ENCODE data around the gene CD9. TPM values are rescaled to one million over a fixed set of nuclear protein-coding genes. Genes with fewer than 3 reads are reported as not detected.
A peak's percentile ranks its signal among the peaks of the same experiment; 100 is the strongest.

Gene CD9
- total and polyA plus RNA-seq, 2 experiments from 2014 or later: 14.7 to 15.8 TPM

DNA sequence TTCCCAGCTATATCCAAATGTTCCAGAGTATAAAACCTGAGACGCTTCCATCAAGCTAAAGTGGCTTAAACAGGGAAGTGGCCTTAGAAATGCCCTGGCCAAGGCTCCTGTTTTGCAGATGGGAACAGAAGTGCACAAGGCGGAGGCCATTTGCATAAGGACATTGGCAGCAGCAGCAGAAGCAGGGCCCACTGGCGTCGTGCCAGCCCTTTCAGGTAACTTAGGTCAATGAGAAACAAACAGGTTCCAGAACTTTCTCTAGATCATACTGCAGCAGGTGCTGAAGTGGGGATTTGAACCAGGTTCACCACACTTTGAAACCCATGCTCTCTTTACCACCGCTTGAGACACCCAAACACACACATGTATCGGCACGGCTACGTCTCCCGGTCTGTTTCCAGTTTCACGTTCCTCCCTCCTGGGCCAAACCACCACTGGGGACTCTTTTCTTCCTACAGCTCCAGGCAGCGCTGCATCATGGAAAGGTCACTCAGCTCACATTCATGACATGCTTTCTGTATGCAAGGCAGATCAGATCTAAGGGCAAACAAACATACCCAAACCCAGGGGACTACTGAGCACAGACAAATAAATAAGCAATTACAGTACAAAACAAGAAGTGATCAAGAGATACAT lies 64.3 kb downstream of the CD9 start:
- Histone ChIP-seq H3K36me3 (no peaks in the 10 kb centered on the region), H3K4me1 (ENCODE audit: low read depth) (peaks cover 15% of the 10 kb centered on the region), H3K4me3 (no peak overlapping the region), H3K27me3 (no peaks in the 10 kb centered on the region), H3K9me3 (ENCODE audit: low read depth) (no peaks in the 10 kb centered on the region), H3K27ac (peak overlapping the region; percentile 55)
- TF ChIP-seq, protein P1, sequence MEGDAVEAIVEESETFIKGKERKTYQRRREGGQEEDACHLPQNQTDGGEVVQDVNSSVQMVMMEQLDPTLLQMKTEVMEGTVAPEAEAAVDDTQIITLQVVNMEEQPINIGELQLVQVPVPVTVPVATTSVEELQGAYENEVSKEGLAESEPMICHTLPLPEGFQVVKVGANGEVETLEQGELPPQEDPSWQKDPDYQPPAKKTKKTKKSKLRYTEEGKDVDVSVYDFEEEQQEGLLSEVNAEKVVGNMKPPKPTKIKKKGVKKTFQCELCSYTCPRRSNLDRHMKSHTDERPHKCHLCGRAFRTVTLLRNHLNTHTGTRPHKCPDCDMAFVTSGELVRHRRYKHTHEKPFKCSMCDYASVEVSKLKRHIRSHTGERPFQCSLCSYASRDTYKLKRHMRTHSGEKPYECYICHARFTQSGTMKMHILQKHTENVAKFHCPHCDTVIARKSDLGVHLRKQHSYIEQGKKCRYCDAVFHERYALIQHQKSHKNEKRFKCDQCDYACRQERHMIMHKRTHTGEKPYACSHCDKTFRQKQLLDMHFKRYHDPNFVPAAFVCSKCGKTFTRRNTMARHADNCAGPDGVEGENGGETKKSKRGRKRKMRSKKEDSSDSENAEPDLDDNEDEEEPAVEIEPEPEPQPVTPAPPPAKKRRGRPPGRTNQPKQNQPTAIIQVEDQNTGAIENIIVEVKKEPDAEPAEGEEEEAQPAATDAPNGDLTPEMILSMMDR (IDR thresholded peaks at IDR 0.05; ENCODE audit: low read depth, low read length): no peak
- no peak for DNase-seq (ENCODE audit: low read depth in 1 of 2, low spot score in 1 of 2)

DNA sequence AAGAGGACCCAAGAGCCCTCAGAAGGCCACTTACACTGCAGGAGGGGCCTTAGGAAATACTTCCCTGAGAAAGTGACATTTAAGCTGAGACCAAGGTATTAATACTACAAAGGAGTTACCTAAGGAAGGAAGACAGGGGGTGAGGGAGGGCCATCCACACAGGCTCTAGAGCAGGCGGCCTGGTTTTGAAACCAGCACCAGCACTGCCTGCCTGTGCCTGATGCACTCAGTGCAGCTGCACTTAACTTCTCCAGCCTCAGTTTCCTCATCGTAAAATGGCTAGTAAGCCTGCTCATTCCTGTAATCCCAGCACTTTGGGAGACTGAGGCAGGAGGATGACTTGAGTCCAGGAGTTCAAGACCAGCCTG lies 64.8 kb downstream of the CD9 start:
- Histone ChIP-seq H3K36me3 (no peaks in the 10 kb centered on the region), H3K27ac (peak overlapping the region; percentile 55), H3K4me1 (ENCODE audit: low read depth) (peaks cover 15% of the 10 kb centered on the region), H3K9me3 (ENCODE audit: low read depth) (no peaks in the 10 kb centered on the region), H3K27me3 (no peaks in the 10 kb centered on the region), H3K4me3 (no peak overlapping the region)
- DNase-seq (ENCODE audit: low read depth in 1 of 2, low spot score in 1 of 2): no peak
- TF ChIP-seq, protein P1 (IDR thresholded peaks at IDR 0.05; ENCODE audit: low read depth, low read length): no peak

DNA sequence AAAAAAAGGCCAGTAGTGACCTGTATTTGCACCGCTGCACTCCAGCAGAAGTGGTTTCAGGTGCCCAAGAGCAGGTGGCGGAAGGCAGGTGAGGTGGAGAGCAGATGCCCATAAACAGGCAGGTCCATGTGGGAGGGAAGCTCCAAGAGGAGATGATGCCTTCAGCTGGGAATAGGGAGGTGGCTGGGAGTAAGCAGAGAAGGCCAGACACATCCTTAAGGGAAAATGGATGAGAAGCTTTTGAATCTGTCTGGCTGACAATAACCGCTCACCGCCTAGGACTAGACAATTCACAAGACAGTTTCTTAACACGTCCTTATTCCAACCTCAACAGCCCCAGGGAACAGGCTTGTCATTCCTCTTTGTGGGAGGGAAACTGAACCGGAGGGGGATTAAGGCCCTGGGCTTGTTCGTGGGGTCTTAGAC lies 66.4 kb downstream of the CD9 start:
- Histone ChIP-seq H3K4me1 (ENCODE audit: low read depth) (peaks cover 15% of the 10 kb centered on the region), H3K36me3 (no peaks in the 10 kb centered on the region), H3K4me3 (no peak overlapping the region), H3K27me3 (no peaks in the 10 kb centered on the region), H3K27ac (no peak overlapping the region), H3K9me3 (ENCODE audit: low read depth) (no peaks in the 10 kb centered on the region)
- no peak for DNase-seq (ENCODE audit: low read depth in 1 of 2, low spot score in 1 of 2)
- TF ChIP-seq, protein P1 (IDR thresholded peaks at IDR 0.05; ENCODE audit: low read depth, low read length): no peak

DNA sequence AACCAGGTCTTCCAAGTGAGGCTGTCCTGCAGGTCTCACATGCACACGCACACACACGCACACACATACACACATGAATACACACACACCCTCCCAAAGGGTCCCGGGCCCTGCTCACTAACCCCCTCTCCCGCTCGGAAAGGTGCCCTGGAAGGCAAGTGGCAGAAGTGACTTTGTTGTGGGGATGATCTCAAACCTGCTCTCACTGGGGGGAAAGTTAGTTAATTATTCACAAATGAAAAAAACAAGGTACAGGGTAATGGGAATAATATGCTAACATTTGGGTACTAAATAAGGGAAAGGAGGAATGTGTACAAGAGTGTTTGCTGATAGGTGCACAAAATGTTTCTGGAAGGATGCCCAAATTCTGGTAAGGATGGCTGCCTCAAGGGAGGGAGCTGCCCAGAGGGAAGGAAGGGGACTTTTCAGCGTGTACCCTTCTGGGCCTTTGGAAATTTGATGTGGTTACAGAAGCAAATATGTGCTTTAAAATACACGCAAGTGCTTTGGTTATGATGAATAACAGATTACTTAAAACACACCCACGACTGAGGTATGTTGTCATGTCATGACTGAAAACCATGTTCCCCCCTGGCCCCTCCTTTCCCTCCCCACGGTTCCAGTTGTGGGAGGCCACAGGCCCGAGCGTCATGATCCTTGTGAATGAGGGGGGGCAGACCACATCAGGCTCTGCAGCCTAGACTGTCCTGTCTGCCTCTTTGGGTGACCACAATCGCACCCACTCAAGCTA lies 66.9 kb downstream of the CD9 start:
- H3K4me1 ChIP-seq (ENCODE audit: low read depth): peaks cover 15% of the 10 kb centered on the region
- H3K9me3 ChIP-seq (ENCODE audit: low read depth): no peaks in the 10 kb centered on the region
- no peak overlapping the region for H3K4me3 ChIP-seq
- TF ChIP-seq, protein P1 (IDR thresholded peaks at IDR 0.05; ENCODE audit: low read depth, low read length): no peak
- no peaks in the 10 kb centered on the region for H3K27me3 ChIP-seq
- DNase-seq (ENCODE audit: low read depth in 1 of 2, low spot score in 1 of 2): peak in 1 of 2 donors; percentile 36
- no peak overlapping the region for H3K27ac ChIP-seq
- no peaks in the 10 kb centered on the region for H3K36me3 ChIP-seq

DNA sequence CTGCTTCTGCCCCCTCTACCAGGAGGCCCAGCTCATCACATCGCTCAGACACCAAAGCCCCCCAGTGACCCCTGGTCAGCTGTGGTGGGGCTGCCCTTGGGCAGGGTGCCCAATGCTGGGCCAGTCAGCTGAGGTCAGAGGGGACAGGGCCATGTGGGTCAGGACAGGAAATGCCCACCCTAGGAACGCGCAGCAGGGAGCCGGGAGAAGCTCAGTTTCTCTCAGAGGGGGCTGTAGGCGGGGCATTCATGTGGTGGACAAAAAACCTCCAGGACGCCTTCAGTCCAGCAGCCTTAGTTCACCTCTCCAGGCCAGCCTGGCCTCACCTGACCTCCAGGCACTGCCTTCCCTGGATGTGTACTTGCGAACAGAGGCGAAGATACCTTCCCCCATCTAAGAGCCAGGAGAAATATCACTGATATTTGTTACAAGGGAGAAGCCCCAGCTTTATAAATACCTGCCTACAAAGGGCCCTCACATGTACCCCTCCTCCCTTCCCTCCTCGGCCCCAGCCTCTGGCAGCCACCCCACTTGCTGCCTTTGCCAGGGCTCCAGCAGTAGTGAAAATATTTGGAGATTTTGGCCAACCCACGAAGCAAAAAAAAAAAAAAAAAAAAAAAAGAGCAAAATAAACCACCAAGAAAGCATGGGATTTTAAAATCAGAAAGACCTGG lies 68.4 kb downstream of the CD9 start:
- no peaks in the 10 kb centered on the region for H3K36me3 ChIP-seq
- H3K27me3 ChIP-seq: no peaks in the 10 kb centered on the region
- H3K27ac ChIP-seq: no peak overlapping the region
- peaks cover 23% of the 10 kb centered on the region for H3K4me1 ChIP-seq (ENCODE audit: low read depth)
- DNase-seq (ENCODE audit: low read depth in 1 of 2, low spot score in 1 of 2): no peak
- no peak overlapping the region for H3K4me3 ChIP-seq
- TF ChIP-seq, protein P1 (IDR thresholded peaks at IDR 0.05; ENCODE audit: low read depth, low read length): no peak
- H3K9me3 ChIP-seq (ENCODE audit: low read depth): no peaks in the 10 kb centered on the region

Data from cardiac muscle cell (in vitro differentiated cells and primary cell).